Skin epidermis (tissue), 12 donors: ENCODE measurements around the gene ATF4.

Experiments
- H3K27ac ChIP-seq, 21 experiments: fragments of 200-600 bp; sonication (generic) in 11 of 21; one replicate each; pipeline ENCODE4 v1.5.0; 2020; ENCODE audit warnings: mild to moderate bottlenecking in 3 of 21, inconsistent platforms in 2 of 21, moderate library complexity in 2 of 21
- H3K4me3 ChIP-seq, 7 experiments: fragments of 200-600 bp; sonication (generic) in 2 of 7; one replicate each; pipeline ENCODE4 v1.5.0; 2020; ENCODE audit warnings: inconsistent platforms in 2 of 7, mild to moderate bottlenecking in 2 of 7, moderate library complexity in 1 of 7

Gene ATF4

DNA sequence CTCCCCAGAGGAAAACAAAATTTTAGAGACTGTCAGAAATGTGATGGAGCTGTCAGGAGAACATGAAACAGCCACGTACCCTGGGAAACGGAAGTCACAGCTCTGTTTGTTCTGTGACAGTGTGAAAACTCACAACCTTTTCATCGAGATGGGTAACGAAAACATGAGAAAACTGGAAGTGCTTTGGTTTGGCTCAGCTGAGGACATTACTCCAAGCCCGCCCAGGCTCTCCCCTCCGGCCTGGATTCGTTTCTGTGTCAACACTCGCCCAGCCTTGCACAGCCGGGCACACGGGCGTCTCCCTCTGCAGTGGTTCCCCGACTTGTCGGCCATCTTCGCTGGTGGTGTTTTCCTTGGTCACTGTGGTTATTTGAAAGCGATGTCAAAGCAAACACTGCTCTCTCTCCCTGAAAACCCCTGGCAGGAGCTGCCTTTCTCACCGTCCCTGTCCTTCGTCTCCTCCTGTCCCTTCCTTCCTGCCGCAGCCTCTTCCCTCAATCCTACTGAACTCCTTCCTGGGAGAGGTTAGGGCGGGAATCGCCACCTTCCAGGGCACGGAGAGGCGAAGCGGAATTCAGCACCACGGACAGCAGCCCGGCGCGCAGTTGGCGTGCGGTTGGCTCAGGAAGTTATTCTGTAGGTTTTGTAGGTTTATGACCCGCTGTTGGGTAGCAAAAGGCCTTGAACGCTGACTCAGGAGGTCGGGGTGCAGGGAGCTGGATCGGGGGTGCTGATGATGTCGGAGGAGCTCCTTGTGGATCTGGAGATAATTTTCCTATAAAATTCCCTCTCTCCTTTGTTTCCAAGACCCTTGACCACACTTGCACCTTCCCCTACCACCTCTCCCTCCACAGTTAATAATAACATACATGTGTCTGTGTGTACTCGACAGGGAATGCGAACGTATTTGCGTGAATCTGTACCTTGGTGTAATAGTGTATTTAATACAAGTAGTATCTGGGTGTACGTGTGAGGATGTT, 25.3 kb downstream of the ATF4 start:
- H3K27ac ChIP-seq = no peak overlapping the region
- no peak overlapping the region for H3K4me3 ChIP-seq

GRCh38 chr22:39546889-39547586, 26.7 kb downstream of the ATF4 start:
- no peak overlapping the region for H3K27ac ChIP-seq
- H3K4me3 ChIP-seq = no peak overlapping the region

GRCh38 chr22:39547587-39547947, 27.2 kb downstream of the ATF4 start:
- Histone ChIP-seq H3K27ac (no peak overlapping the region), H3K4me3 (no peak overlapping the region)

- Histone ChIP-seq H3K27ac (no peak overlapping the region), H3K4me3 (no peak overlapping the region)
Measured at GRCh38 chr22:39553429-39553828, 33.1 kb downstream of the ATF4 start.

DNA sequence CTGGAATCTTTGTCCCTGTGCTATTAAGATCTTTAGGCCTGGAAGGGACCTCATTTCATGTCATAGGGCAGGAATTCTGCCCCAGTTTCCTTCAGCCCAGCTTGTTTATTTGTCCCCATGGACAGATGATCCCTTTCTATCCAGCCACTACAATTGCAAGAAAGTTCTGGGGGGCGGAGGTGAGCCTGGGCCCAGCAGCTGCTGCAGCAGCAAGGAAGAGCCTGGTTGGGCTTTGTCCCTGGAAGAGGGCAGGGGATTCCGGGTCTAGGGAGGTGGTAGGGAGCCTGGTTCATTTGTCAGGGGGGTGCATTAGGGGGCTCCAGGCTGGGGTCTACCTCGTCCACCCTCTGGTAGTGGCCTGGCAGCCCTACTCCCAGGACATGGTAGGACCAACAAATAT, 33.8 kb downstream of the ATF4 start:
- no peak overlapping the region for H3K27ac ChIP-seq
- H3K4me3 ChIP-seq = no peak overlapping the region

DNA sequence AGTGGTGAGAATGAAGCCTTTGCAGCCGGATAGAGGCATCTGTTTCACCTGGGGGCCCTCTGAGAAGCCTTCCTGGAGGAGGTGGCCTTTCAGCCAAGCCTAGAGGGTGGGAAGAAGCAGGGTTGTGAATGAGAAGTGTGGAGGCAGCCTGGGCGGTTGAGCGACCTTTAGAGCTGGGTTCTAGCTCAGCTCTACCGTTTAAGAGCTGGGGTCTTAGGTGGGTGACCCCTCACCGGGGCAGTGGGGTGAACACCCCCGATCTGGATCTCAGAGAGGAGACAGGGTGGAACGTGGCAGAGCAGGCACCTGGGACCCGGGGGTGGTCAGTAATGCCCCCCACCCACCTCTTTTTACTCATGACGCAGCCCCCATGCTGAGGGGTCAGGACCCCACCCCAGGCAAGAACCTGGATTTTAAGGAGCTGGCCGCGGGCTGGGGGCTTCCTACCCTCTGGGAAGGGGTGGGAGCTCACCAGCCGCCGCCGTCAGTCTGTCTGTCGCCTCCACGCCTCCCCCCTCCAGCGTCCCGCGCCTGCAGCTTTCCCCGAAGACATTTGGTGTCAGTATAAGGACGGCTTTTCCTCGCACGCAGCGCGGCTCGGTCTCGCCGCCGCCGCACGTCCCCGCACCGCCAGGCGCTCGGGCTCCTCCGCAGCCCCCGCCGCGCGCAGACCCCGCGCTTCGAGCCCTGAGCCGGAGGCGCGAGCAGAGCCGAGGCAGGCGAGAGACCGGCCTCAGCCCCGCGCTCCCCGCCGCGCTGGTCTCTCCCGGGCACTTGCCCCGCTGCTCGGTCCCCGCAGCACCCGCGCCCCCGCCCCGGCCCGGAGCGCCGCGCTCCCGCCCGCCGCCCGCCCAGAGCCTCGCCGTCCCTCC, 36.8 kb downstream of the ATF4 start:
- peak overlapping the region in 1 of 7 experiments; percentile 21 for H3K4me3 ChIP-seq
- H3K27ac ChIP-seq = no peak overlapping the region

DNA sequence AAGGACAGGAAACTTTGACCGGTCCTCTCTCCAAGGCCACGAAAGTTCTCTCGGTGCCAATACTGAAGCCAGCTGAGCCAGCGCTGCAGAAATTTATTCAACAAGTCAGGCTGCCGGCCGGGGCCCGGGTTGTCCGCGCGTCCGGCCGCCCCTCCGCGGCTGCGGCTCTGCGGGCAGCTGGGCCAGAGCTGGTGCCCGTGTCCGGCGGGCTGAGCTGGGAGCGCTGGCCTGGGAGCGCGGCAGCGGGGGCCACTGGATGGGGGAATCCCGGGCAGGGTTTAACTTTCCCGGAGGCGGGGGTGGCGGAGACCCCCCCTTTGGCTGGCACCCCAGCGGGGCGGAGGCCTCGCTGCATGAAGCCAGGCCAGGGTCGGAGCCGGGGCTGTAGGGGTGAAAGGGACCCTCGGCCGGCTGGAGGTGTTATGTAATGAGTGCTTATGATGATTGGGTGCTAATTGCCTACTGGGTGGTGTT, 37.9 kb downstream of the ATF4 start:
- H3K4me3 ChIP-seq = no peak overlapping the region
- no peak overlapping the region for H3K27ac ChIP-seq

DNA sequence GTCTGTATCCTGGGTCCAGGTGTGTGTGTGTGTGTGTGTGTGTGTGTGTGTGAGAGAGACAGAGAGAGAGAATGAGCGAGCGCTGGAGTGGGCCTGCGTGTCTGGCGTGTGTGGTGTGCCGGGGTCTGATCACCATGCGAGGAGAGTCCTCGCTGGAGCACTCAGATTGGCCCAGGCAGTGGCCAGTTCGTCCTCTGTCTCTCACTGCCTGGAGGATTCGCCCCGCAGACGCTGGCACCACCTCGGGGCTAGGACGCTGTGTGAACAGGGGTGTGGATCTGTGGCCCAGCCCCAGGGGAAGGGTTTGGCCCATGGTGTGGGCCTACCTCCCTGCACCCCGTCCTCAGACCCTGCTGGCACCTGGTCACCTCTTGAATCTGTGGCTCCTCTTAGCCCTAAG, 38.6 kb downstream of the ATF4 start:
- Histone ChIP-seq H3K27ac (no peak overlapping the region), H3K4me3 (no peak overlapping the region)

- Histone ChIP-seq H3K27ac (no peak overlapping the region), H3K4me3 (no peak overlapping the region)
Measured at GRCh38 chr22:39559456-39560105, 39.2 kb downstream of the ATF4 start.

DNA sequence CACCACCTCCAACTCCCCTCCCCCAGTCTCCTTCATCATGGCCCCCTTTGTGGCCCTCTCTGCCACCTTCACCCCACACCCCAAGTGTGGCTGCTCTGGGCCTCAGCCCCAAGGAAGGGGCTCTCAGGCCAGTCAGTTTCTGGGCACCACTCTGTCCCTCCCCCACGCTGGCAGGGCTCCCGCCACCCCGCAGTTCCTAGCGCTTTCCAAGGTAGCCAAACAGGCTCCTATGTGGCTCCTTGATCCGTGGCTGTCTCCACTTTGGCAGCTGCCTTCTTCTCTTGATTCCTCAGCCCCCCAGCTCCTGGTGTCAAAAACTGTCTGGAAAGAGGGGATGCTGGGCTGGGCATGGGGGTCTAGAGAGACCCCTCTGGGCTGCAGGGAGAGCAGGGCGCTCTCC, 39.8 kb downstream of the ATF4 start:
- no peak overlapping the region for H3K4me3 ChIP-seq
- H3K27ac ChIP-seq = no peak overlapping the region

DNA sequence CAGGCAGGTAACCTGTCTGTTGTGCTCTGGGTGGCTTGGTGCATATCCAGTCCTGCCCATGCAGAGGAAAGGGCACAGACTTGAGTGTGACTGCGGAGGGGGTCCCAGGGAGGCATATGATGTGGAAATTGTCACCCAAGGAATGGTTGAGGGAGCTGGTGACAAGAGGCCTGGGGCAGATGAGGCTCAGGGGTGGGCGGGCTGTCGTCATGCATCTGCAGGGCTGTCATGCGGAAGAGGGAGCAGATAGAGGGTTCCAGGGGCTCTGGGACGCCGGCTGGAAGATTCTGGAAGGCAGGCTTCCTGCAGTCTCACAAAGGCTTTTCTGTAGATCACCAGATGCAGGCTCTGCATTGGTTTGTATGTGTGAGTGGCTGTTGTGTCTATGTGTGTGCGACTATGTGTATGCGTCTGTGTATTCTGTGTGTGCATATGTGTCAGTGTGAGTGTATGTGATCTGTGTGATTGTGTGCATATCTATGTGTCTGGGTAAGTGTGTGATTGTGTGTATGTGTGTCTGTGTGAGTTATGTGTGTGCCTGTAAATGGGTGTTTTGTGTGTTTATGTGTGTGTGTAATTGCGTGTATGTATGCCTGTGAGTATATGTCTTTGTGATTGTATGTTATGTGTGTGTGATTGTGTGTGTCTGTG, 42.6 kb downstream of the ATF4 start:
- no peak overlapping the region for H3K27ac ChIP-seq
- H3K4me3 ChIP-seq = no peak overlapping the region

GRCh38 chr22:39563571-39564428, 43.4 kb downstream of the ATF4 start:
- Histone ChIP-seq H3K27ac (no peak overlapping the region), H3K4me3 (no peak overlapping the region)

- Histone ChIP-seq H3K27ac (no peak overlapping the region), H3K4me3 (no peak overlapping the region)
Measured at GRCh38 chr22:39565414-39565944, 45.1 kb downstream of the ATF4 start.

DNA sequence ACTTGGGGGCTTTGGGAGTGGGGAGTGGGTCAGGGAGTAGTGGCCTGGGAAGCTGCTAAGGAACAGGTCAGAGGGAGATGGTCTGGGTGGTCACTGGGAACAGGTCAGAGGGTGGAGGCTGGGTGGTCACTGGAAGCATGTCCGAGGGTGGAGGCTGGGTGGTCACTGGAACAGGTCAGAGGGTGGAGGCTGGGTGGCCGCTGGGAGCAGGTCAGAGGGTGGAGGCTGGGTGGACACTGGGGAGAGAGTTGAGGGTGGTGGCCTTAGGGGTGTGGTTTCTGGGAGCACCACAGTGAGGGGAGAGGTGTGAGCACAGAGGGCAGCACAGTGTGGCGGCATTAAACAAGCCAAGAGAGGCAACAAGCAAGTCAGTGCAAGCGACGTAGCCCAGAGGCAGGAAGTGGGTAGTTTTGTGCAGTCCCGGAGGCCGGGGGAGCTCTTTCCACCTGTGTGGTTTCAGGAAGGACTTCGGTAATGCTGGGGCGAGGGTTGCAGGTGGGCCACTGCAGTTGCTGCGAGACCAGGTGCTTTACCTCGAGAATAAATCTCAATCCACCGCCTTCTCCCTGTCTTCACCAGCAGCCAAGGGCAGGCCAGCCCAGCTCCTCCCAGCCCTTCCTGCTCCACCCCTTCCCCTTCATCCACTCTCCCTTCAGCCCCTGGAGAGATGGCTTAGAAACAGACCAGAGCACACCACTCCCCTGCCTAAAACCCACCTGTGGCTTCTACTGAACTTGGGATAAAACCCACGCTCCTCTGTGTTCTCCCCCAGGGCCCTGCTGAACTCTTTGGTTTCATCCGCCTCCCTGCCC, 47.0 kb downstream of the ATF4 start:
- H3K27ac ChIP-seq = no peak overlapping the region
- H3K4me3 ChIP-seq = no peak overlapping the region

- Histone ChIP-seq H3K27ac (no peak overlapping the region), H3K4me3 (no peak overlapping the region)
Measured at GRCh38 chr22:39568278-39568981, 48.1 kb downstream of the ATF4 start.

DNA sequence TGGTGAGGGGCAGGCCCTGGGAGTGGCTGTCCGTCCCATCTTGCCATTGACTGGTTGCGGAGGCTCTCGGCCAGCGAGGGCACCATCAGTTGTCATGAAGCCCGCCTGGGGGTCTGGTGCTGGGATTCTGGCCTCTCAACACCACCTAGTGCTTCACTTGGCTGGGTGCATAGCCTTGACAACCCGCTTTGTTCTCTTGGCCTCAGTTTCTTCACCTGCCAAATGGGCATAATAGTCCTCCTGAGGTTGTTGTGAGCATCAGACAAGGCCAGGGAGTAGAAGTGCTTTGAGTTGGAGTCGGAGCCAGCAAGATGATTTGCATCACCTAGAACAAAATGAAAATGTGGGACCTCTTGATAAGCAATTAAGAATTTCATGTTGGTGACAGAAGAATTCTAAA, 48.7 kb downstream of the ATF4 start:
- Histone ChIP-seq H3K27ac (no peak overlapping the region), H3K4me3 (no peak overlapping the region)

- H3K27ac ChIP-seq = no peak overlapping the region
- H3K4me3 ChIP-seq = no peak overlapping the region
Measured at GRCh38 chr22:39570226-39570625, 49.9 kb downstream of the ATF4 start.
